ENCODE measurements around the gene PPHLN1. TPM values are rescaled to one million over a fixed set of nuclear protein-coding genes. Genes with fewer than 3 reads are reported as not detected.

PPHLN1 gene
- total RNA-seq, 1 donor from 2014 or later: 74.9 TPM

DNA sequence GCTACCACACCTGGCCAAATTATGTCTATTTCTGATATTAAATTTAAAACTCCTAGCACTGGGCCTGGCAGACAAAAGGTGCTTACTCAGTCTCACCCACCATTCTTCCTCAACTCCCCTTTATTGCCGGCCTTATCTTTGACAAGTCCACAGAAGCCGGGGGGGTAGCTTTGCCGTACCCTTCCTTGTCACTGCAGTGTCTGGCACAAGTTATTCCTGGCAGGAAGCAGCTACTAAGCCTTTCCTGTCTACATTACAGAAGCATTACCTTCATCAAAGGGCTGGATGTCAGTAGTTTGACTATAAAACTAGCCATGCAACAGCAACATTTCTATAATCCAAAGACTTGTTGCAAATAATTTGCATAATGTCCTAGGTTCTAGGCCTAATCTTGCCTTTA, 136.5 kb downstream of the PPHLN1 start:
- DNase-seq (ENCODE audit: low spot score in 2 of 2, unreplicated experiment in 2 of 2): no peak
- Mint-ChIP-seq H3K9me3 (no peaks in the 10 kb centered on the region), H3K4me1 (peaks cover 3% of the 10 kb centered on the region), H3K4me3 (no peak overlapping the region), H3K36me3 (peaks cover 66% of the 10 kb centered on the region), H3K27me3 (ENCODE audit: low read depth) (no peaks in the 10 kb centered on the region), H3K27ac (peak overlapping the region; percentile 76)
- TF ChIP-seq, protein P1, sequence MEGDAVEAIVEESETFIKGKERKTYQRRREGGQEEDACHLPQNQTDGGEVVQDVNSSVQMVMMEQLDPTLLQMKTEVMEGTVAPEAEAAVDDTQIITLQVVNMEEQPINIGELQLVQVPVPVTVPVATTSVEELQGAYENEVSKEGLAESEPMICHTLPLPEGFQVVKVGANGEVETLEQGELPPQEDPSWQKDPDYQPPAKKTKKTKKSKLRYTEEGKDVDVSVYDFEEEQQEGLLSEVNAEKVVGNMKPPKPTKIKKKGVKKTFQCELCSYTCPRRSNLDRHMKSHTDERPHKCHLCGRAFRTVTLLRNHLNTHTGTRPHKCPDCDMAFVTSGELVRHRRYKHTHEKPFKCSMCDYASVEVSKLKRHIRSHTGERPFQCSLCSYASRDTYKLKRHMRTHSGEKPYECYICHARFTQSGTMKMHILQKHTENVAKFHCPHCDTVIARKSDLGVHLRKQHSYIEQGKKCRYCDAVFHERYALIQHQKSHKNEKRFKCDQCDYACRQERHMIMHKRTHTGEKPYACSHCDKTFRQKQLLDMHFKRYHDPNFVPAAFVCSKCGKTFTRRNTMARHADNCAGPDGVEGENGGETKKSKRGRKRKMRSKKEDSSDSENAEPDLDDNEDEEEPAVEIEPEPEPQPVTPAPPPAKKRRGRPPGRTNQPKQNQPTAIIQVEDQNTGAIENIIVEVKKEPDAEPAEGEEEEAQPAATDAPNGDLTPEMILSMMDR (IDR thresholded peaks at IDR 0.05; ENCODE audit: unreplicated experiment): no peak

DNA sequence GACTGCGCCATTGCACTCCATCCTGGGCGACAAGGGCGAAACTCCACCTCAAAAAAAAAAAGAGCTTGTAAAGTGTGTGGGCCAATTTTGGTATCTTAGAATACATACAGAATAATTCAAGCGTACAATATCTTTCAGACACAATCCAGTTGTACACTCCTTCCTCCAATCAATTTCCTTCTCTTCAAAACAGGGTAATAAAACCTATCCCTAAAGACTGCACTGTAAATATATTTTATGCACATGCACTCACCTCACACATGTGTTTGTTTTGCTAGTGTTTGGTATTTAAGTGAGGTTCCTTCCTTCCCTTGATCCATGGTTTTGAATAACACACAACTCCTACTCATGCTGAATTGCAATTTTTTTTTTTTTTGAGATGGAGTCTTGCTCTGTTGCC, 137.7 kb downstream of the PPHLN1 start:
- H3K36me3 Mint-ChIP-seq: peaks cover 63% of the 10 kb centered on the region
- H3K4me1 Mint-ChIP-seq: peaks cover 8% of the 10 kb centered on the region

DNA sequence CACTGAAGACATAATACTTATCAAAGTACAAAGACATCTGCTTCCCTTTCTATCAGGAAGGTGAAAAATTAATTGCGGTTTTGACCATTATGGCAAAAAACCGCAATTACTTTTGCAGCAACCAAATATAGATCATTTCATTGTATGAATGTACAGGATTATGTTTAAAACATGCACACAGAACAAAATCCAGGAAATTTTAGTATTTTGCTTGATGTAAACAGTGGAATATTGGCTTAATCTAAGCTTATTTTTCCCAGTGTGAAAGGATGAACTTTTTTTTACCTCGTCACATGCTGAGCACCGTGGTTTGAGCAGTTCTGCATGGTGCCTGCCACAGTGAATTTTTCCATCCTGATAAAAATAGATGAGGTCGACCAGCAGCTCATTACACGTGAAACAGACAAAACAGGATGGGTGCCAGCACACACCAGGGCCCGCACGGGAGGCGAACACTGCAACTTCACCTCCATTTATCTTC, 142.4 kb downstream of the PPHLN1 start:
- H3K27ac Mint-ChIP-seq: peak overlapping the region; percentile 72
- DNase-seq (ENCODE audit: low spot score in 2 of 2, unreplicated experiment in 2 of 2): no peak
- H3K27me3 Mint-ChIP-seq (ENCODE audit: low read depth): no peaks in the 10 kb centered on the region
- peaks cover 54% of the 10 kb centered on the region for H3K36me3 Mint-ChIP-seq
- H3K4me1 Mint-ChIP-seq: peaks cover 48% of the 10 kb centered on the region
- TF ChIP-seq, protein P1 (IDR thresholded peaks at IDR 0.05; ENCODE audit: unreplicated experiment): no peak
- H3K9me3 Mint-ChIP-seq: no peaks in the 10 kb centered on the region
- H3K4me3 Mint-ChIP-seq: no peak overlapping the region

More for the DNA sequence above, 137.7 kb downstream of the PPHLN1 start:
- H3K9me3 Mint-ChIP-seq: no peaks in the 10 kb centered on the region
- H3K4me3 Mint-ChIP-seq: no peak overlapping the region
- H3K27me3 Mint-ChIP-seq (ENCODE audit: low read depth): no peaks in the 10 kb centered on the region
- no peak overlapping the region for H3K27ac Mint-ChIP-seq
- TF ChIP-seq, protein P1 (IDR thresholded peaks at IDR 0.05; ENCODE audit: unreplicated experiment): no peak
- no peak for DNase-seq (ENCODE audit: low spot score in 2 of 2, unreplicated experiment in 2 of 2)

DNA sequence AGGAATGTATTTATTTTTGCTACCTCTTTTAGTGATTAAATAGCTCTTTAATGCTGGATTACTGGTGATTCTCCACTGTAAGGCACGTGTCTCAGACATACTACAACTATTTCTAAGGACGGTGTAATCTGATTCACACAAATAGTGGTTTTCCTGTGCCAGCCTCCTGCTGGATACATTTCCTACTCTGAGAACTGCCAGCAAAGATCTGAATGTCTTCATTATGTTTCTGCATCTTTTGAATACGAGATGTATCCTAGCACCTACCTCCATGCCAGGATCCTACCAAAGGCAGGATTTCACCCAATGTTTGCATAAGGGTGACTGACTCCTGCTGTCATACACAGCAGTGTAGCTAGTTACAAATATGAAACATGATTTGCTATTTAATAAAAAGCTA, 143.0 kb downstream of the PPHLN1 start:
- H3K9me3 Mint-ChIP-seq: no peaks in the 10 kb centered on the region
- TF ChIP-seq, protein P1 (IDR thresholded peaks at IDR 0.05; ENCODE audit: unreplicated experiment): no peak
- no peaks in the 10 kb centered on the region for H3K27me3 Mint-ChIP-seq (ENCODE audit: low read depth)
- DNase-seq (ENCODE audit: low spot score in 2 of 2, unreplicated experiment in 2 of 2): no peak
- no peak overlapping the region for H3K4me3 Mint-ChIP-seq
- H3K27ac Mint-ChIP-seq: peak overlapping the region; percentile 17
- peaks cover 50% of the 10 kb centered on the region for H3K36me3 Mint-ChIP-seq
- peaks cover 52% of the 10 kb centered on the region for H3K4me1 Mint-ChIP-seq

DNA sequence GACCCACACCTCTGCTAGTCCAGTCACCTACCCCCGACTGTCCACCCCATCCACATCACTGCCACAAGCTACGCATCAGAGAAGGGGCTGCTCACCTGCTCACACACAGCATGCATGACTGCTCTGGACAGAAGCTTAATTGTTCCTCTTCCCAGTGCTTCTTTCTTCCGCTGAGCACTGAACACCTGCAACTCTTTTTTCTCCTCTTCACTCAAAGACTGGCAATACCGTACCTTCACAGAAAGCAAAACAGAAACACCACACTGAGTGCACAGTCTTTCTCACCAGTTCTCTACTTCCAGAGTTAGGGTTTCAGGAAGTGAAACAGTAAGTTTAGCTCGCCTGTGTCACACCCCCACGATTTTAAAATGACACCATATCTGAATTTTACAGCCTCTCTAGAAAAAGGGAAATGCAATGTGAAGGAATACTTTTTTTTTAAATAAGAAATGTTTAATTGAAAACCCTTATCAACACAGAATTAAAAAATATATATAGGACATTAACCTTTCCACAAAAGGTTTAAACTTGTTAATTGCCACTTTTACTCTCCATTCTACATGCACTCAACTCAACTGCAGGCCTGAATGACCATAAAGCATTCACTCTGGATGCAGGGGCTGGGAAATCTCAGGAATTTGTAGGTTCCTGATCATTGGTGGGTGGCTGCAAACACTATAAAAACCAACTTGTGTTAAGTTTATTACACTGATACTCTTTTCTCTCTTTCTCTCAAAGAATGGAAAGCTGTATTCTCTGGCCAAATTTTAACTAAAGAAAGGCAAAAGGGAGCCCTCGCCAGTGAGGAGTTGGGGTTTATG, 143.6 kb downstream of the PPHLN1 start:
- H3K4me3 Mint-ChIP-seq: no peak overlapping the region
- H3K27me3 Mint-ChIP-seq (ENCODE audit: low read depth): no peaks in the 10 kb centered on the region
- H3K27ac Mint-ChIP-seq: peak overlapping the region; percentile 17
- H3K9me3 Mint-ChIP-seq: no peaks in the 10 kb centered on the region
- peaks cover 55% of the 10 kb centered on the region for H3K4me1 Mint-ChIP-seq
- TF ChIP-seq, protein P1 (IDR thresholded peaks at IDR 0.05; ENCODE audit: unreplicated experiment): no peak
- DNase-seq (ENCODE audit: low spot score in 2 of 2, unreplicated experiment in 2 of 2): no peak
- peaks cover 45% of the 10 kb centered on the region for H3K36me3 Mint-ChIP-seq
